ENCODE results near the gene S100A6.

Gene S100A6

DNA sequence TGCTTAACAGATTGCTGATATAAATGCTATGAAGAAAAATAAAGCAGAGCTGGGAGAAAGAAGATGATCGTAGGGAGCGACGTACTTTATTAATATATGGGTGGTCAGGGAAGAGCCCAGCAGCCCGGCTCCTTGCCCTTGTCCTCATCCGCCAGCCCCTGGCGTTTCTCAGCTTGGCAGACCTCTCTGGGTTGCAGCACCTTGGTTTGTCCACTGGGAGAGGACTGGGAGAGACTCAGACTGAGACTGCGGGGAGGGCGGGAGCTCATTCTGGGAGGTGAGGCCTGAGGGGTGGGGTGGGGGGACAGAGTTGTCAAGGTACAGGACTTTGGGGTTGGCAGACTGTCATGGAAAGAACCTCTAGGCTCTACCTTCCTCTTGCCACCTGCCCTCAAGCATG is 16.5 kb upstream of the S100A6 start:
- peaks cover 83% of the 10 kb centered on the region for H3K36me3 ChIP-seq (ENCODE audit: low read depth)
- no peak for ATAC-seq (ENCODE audit: low read depth)
- no peaks in the 10 kb centered on the region for H3K27me3 ChIP-seq (ENCODE audit: insufficient read depth, poor library complexity, severe bottlenecking)
- H3K4me3 ChIP-seq (ENCODE audit: severe bottlenecking): no peak overlapping the region
- no peaks in the 10 kb centered on the region for H3K9me3 ChIP-seq (ENCODE audit: severe bottlenecking)
- TF ChIP-seq, protein P1, sequence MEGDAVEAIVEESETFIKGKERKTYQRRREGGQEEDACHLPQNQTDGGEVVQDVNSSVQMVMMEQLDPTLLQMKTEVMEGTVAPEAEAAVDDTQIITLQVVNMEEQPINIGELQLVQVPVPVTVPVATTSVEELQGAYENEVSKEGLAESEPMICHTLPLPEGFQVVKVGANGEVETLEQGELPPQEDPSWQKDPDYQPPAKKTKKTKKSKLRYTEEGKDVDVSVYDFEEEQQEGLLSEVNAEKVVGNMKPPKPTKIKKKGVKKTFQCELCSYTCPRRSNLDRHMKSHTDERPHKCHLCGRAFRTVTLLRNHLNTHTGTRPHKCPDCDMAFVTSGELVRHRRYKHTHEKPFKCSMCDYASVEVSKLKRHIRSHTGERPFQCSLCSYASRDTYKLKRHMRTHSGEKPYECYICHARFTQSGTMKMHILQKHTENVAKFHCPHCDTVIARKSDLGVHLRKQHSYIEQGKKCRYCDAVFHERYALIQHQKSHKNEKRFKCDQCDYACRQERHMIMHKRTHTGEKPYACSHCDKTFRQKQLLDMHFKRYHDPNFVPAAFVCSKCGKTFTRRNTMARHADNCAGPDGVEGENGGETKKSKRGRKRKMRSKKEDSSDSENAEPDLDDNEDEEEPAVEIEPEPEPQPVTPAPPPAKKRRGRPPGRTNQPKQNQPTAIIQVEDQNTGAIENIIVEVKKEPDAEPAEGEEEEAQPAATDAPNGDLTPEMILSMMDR (IDR thresholded peaks at IDR 0.05; ENCODE audit: poor library complexity, severe bottlenecking): no peak
- no peak overlapping the region for H3K27ac ChIP-seq (ENCODE audit: poor library complexity, severe bottlenecking)
- peaks cover 13% of the 10 kb centered on the region for H3K4me1 ChIP-seq (ENCODE audit: insufficient read depth, poor library complexity, severe bottlenecking)
- peak; percentile 49 for DNase-seq (ENCODE audit: low spot score)

DNA sequence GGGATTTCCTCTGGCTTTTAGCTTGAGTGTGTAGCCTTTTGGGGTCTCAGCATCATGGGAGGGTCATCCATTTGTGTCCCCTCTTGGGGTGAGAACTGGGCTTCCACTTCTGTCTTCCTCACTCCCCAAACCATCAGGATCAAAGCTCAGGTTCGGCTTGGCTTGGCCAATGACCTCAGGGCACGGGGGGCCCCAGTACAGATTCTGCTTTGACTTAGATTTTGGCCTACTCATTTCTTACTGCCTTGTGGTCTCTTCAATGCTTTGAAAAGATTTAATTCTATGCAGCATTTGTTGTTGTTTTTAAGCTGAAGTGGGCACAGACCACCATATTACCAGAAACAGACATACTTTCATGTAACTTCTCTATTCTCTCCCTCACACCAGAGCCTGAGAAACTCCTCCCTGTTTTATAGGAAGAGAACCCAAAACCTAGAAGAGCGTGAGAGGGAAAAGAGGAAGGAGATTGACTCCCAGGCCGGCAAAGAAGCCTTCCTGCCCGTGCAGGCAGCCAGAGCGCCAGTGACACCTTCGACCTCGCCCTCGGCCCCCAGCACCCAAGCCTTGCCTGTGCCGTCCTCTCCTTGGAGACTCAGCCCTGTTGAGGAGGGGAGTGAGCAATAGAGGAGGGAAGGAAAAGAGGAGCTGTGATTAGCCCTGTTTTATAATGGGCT is 15.2 kb upstream of the S100A6 start:
- peak overlapping the region; percentile 71 for H3K27ac ChIP-seq (ENCODE audit: poor library complexity, severe bottlenecking)
- ATAC-seq (ENCODE audit: low read depth): no peak
- peak; percentile 49 for DNase-seq (ENCODE audit: low spot score)
- TF ChIP-seq, protein P1 (IDR thresholded peaks at IDR 0.05; ENCODE audit: poor library complexity, severe bottlenecking): no peak
- peaks cover 69% of the 10 kb centered on the region for H3K36me3 ChIP-seq (ENCODE audit: low read depth)
- peaks cover 13% of the 10 kb centered on the region for H3K4me1 ChIP-seq (ENCODE audit: insufficient read depth, poor library complexity, severe bottlenecking)
- H3K9me3 ChIP-seq (ENCODE audit: severe bottlenecking): no peaks in the 10 kb centered on the region
- no peaks in the 10 kb centered on the region for H3K27me3 ChIP-seq (ENCODE audit: insufficient read depth, poor library complexity, severe bottlenecking)
- no peak overlapping the region for H3K4me3 ChIP-seq (ENCODE audit: severe bottlenecking)

DNA sequence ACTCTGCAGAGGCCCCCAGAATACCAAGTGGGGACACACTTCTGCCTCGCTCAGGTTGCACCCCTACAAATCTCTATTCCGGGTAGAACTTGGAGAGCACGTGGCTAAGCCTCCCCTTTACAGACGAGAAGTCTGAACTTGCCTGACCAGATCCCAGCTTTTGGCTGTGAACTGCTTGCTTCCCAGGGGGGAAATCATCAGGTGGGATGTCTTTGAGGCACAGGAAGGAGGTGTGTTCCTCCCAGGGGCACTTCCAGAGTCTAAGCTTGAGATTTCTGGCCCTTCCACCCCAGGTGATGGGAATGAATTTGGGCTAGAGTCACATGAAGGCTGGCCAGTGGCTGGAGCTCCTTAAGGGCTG is 14.6 kb upstream of the S100A6 start:
- Histone ChIP-seq H3K36me3 (ENCODE audit: low read depth) (peaks cover 63% of the 10 kb centered on the region), H3K27me3 (ENCODE audit: insufficient read depth, poor library complexity, severe bottlenecking) (no peaks in the 10 kb centered on the region), H3K27ac (ENCODE audit: poor library complexity, severe bottlenecking) (peak overlapping the region; percentile 71), H3K9me3 (ENCODE audit: severe bottlenecking) (no peaks in the 10 kb centered on the region), H3K4me1 (ENCODE audit: insufficient read depth, poor library complexity, severe bottlenecking) (peaks cover 17% of the 10 kb centered on the region), H3K4me3 (ENCODE audit: severe bottlenecking) (no peak overlapping the region)
- DNase-seq (ENCODE audit: low spot score) (peak; percentile 9), ATAC-seq (ENCODE audit: low read depth) (no peak)
- TF ChIP-seq, protein P1 (IDR thresholded peaks at IDR 0.05; ENCODE audit: poor library complexity, severe bottlenecking): no peak

DNA sequence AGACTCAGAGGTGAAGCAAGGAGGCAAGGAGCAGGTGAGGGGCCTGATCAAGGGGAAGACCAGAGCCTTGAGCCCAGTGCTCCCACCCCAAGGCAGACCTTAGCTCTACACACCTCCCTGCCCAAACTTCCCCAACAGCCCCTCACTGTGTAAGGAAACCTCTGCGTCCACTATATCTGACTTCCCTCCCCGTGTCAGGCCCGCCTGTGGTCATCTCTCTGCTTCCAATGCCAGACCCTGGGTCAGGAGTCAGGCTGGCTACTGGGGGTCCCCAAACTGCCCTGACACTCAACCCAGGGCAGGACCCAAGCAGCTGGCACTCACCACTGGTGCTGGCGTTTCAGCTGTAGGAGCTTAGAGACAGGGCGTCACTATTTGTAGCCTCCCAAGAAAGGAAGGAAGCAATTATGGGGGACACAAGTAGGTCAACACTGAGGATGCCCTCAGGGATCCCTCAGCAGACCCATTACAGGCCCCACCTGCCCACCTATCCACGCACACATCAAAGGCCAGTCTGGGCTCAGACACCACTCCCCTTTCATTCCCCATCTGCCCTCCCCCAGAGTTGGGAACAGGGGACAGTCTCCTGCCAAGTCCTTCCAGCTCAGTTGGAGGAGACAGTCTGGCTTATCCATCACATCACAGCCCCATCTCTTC is 14.1 kb upstream of the S100A6 start:
- TF ChIP-seq, protein P1 (IDR thresholded peaks at IDR 0.05; ENCODE audit: poor library complexity, severe bottlenecking): peak; percentile 11
- H3K4me1 ChIP-seq (ENCODE audit: insufficient read depth, poor library complexity, severe bottlenecking): peaks cover 22% of the 10 kb centered on the region
- H3K36me3 ChIP-seq (ENCODE audit: low read depth): peaks cover 58% of the 10 kb centered on the region
- H3K27me3 ChIP-seq (ENCODE audit: insufficient read depth, poor library complexity, severe bottlenecking): no peaks in the 10 kb centered on the region
- H3K27ac ChIP-seq (ENCODE audit: poor library complexity, severe bottlenecking): peak overlapping the region; percentile 71
- H3K9me3 ChIP-seq (ENCODE audit: severe bottlenecking): no peaks in the 10 kb centered on the region
- ATAC-seq (ENCODE audit: low read depth) (no peak), DNase-seq (ENCODE audit: low spot score) (peak; percentile 29)
- no peak overlapping the region for H3K4me3 ChIP-seq (ENCODE audit: severe bottlenecking)

Measured in RWPE2 (cell line).